ENCODE data around the gene FRMPD4.

The FRMPD4 gene

GRCh38 chrX:12210196-12210815 is 72.0 kb downstream of the FRMPD4 start:
- no peaks in the 10 kb centered on the region for H3K36me3 ChIP-seq (ENCODE audit: control insufficient read depth in 1 of 2, insufficient read depth in 2 of 2, low read length in 2 of 2)
- no peak overlapping the region for H3K27ac ChIP-seq (ENCODE audit: low read depth, low read length)
- no peaks in the 10 kb centered on the region for H3K9me3 ChIP-seq (ENCODE audit: control insufficient read depth in 1 of 2, low read length in 2 of 2)
- no peak overlapping the region for H3K9ac ChIP-seq (ENCODE audit: low read depth in 1 of 2, low read length in 2 of 2)
- H3K4me1 ChIP-seq (ENCODE audit: control insufficient read depth in 1 of 2, insufficient read depth in 2 of 2, low read length in 2 of 2) = no peaks in the 10 kb centered on the region
- no peaks in the 10 kb centered on the region for H3K27me3 ChIP-seq (ENCODE audit: control insufficient read depth in 1 of 2, insufficient read depth in 2 of 2, low read length in 2 of 2)
- no peak overlapping the region for H3K4me3 ChIP-seq (ENCODE audit: low read depth in 1 of 2, low read length in 2 of 2)

- Histone ChIP-seq H3K4me3 (ENCODE audit: low read depth in 1 of 2, low read length in 2 of 2) (no peak overlapping the region), H3K9me3 (ENCODE audit: control insufficient read depth in 1 of 2, low read length in 2 of 2) (no peaks in the 10 kb centered on the region), H3K27me3 (ENCODE audit: control insufficient read depth in 1 of 2, insufficient read depth in 2 of 2, low read length in 2 of 2) (no peaks in the 10 kb centered on the region), H3K36me3 (ENCODE audit: control insufficient read depth in 1 of 2, insufficient read depth in 2 of 2, low read length in 2 of 2) (no peaks in the 10 kb centered on the region), H3K27ac (ENCODE audit: low read depth, low read length) (no peak overlapping the region), H3K9ac (ENCODE audit: low read depth in 1 of 2, low read length in 2 of 2) (no peak overlapping the region), H3K4me1 (ENCODE audit: control insufficient read depth in 1 of 2, insufficient read depth in 2 of 2, low read length in 2 of 2) (no peaks in the 10 kb centered on the region)
Measured at GRCh38 chrX:12210971-12211370, 72.7 kb downstream of the FRMPD4 start.

- Histone ChIP-seq H3K9me3 (ENCODE audit: control insufficient read depth in 1 of 2, low read length in 2 of 2) (no peaks in the 10 kb centered on the region), H3K27me3 (ENCODE audit: control insufficient read depth in 1 of 2, insufficient read depth in 2 of 2, low read length in 2 of 2) (no peaks in the 10 kb centered on the region), H3K9ac (ENCODE audit: low read depth in 1 of 2, low read length in 2 of 2) (no peak overlapping the region), H3K4me3 (ENCODE audit: low read depth in 1 of 2, low read length in 2 of 2) (no peak overlapping the region), H3K4me1 (ENCODE audit: control insufficient read depth in 1 of 2, insufficient read depth in 2 of 2, low read length in 2 of 2) (no peaks in the 10 kb centered on the region), H3K27ac (ENCODE audit: low read depth, low read length) (no peak overlapping the region), H3K36me3 (ENCODE audit: control insufficient read depth in 1 of 2, insufficient read depth in 2 of 2, low read length in 2 of 2) (no peaks in the 10 kb centered on the region)
Measured at GRCh38 chrX:12223650-12224049, 85.4 kb downstream of the FRMPD4 start.

GRCh38 chrX:12225107-12225506 is 86.8 kb downstream of the FRMPD4 start:
- Histone ChIP-seq H3K27me3 (ENCODE audit: control insufficient read depth in 1 of 2, insufficient read depth in 2 of 2, low read length in 2 of 2) (no peaks in the 10 kb centered on the region), H3K4me1 (ENCODE audit: control insufficient read depth in 1 of 2, insufficient read depth in 2 of 2, low read length in 2 of 2) (no peaks in the 10 kb centered on the region), H3K27ac (ENCODE audit: low read depth, low read length) (no peak overlapping the region), H3K4me3 (ENCODE audit: low read depth in 1 of 2, low read length in 2 of 2) (no peak overlapping the region), H3K9me3 (ENCODE audit: control insufficient read depth in 1 of 2, low read length in 2 of 2) (no peaks in the 10 kb centered on the region), H3K36me3 (ENCODE audit: control insufficient read depth in 1 of 2, insufficient read depth in 2 of 2, low read length in 2 of 2) (no peaks in the 10 kb centered on the region), H3K9ac (ENCODE audit: low read depth in 1 of 2, low read length in 2 of 2) (no peak overlapping the region)

GRCh38 chrX:12227412-12228041 is 89.3 kb downstream of the FRMPD4 start:
- Histone ChIP-seq H3K27ac (ENCODE audit: low read depth, low read length) (no peak overlapping the region), H3K4me3 (ENCODE audit: low read depth in 1 of 2, low read length in 2 of 2) (no peak overlapping the region), H3K9me3 (ENCODE audit: control insufficient read depth in 1 of 2, low read length in 2 of 2) (no peaks in the 10 kb centered on the region), H3K27me3 (ENCODE audit: control insufficient read depth in 1 of 2, insufficient read depth in 2 of 2, low read length in 2 of 2) (no peaks in the 10 kb centered on the region), H3K9ac (ENCODE audit: low read depth in 1 of 2, low read length in 2 of 2) (no peak overlapping the region), H3K36me3 (ENCODE audit: control insufficient read depth in 1 of 2, insufficient read depth in 2 of 2, low read length in 2 of 2) (no peaks in the 10 kb centered on the region), H3K4me1 (ENCODE audit: control insufficient read depth in 1 of 2, insufficient read depth in 2 of 2, low read length in 2 of 2) (no peaks in the 10 kb centered on the region)

GRCh38 chrX:12228862-12229261 is 90.6 kb downstream of the FRMPD4 start:
- Histone ChIP-seq H3K9me3 (ENCODE audit: control insufficient read depth in 1 of 2, low read length in 2 of 2) (no peaks in the 10 kb centered on the region), H3K4me1 (ENCODE audit: control insufficient read depth in 1 of 2, insufficient read depth in 2 of 2, low read length in 2 of 2) (no peaks in the 10 kb centered on the region), H3K27me3 (ENCODE audit: control insufficient read depth in 1 of 2, insufficient read depth in 2 of 2, low read length in 2 of 2) (no peaks in the 10 kb centered on the region), H3K27ac (ENCODE audit: low read depth, low read length) (no peak overlapping the region), H3K9ac (ENCODE audit: low read depth in 1 of 2, low read length in 2 of 2) (no peak overlapping the region), H3K36me3 (ENCODE audit: control insufficient read depth in 1 of 2, insufficient read depth in 2 of 2, low read length in 2 of 2) (no peaks in the 10 kb centered on the region), H3K4me3 (ENCODE audit: low read depth in 1 of 2, low read length in 2 of 2) (no peak overlapping the region)

- H3K36me3 ChIP-seq (ENCODE audit: control insufficient read depth in 1 of 2, insufficient read depth in 2 of 2, low read length in 2 of 2) = no peaks in the 10 kb centered on the region
- no peaks in the 10 kb centered on the region for H3K9me3 ChIP-seq (ENCODE audit: control insufficient read depth in 1 of 2, low read length in 2 of 2)
- no peaks in the 10 kb centered on the region for H3K4me1 ChIP-seq (ENCODE audit: control insufficient read depth in 1 of 2, insufficient read depth in 2 of 2, low read length in 2 of 2)
- no peak overlapping the region for H3K27ac ChIP-seq (ENCODE audit: low read depth, low read length)
- no peaks in the 10 kb centered on the region for H3K27me3 ChIP-seq (ENCODE audit: control insufficient read depth in 1 of 2, insufficient read depth in 2 of 2, low read length in 2 of 2)
- no peak overlapping the region for H3K4me3 ChIP-seq (ENCODE audit: low read depth in 1 of 2, low read length in 2 of 2)
- H3K9ac ChIP-seq (ENCODE audit: low read depth in 1 of 2, low read length in 2 of 2) = no peak overlapping the region
Measured at GRCh38 chrX:12229986-12230385, 91.7 kb downstream of the FRMPD4 start.

- no peak overlapping the region for H3K27ac ChIP-seq (ENCODE audit: low read depth, low read length)
Measured at GRCh38 chrX:12234534-12235329, 96.5 kb downstream of the FRMPD4 start.

GRCh38 chrX:12236156-12236555 is 97.9 kb downstream of the FRMPD4 start:
- Histone ChIP-seq H3K4me3 (ENCODE audit: low read depth in 1 of 2, low read length in 2 of 2) (no peak overlapping the region), H3K36me3 (ENCODE audit: control insufficient read depth in 1 of 2, insufficient read depth in 2 of 2, low read length in 2 of 2) (no peaks in the 10 kb centered on the region), H3K9ac (ENCODE audit: low read depth in 1 of 2, low read length in 2 of 2) (no peak overlapping the region), H3K27ac (ENCODE audit: low read depth, low read length) (no peak overlapping the region), H3K9me3 (ENCODE audit: control insufficient read depth in 1 of 2, low read length in 2 of 2) (no peaks in the 10 kb centered on the region), H3K4me1 (ENCODE audit: control insufficient read depth in 1 of 2, insufficient read depth in 2 of 2, low read length in 2 of 2) (no peaks in the 10 kb centered on the region), H3K27me3 (ENCODE audit: control insufficient read depth in 1 of 2, insufficient read depth in 2 of 2, low read length in 2 of 2) (no peaks in the 10 kb centered on the region)

More at GRCh38 chrX:12234534-12235329, 96.5 kb downstream of the FRMPD4 start:
- H3K4me1 ChIP-seq (ENCODE audit: control insufficient read depth in 1 of 2, insufficient read depth in 2 of 2, low read length in 2 of 2) = no peaks in the 10 kb centered on the region
- no peaks in the 10 kb centered on the region for H3K27me3 ChIP-seq (ENCODE audit: control insufficient read depth in 1 of 2, insufficient read depth in 2 of 2, low read length in 2 of 2)
- H3K9me3 ChIP-seq (ENCODE audit: control insufficient read depth in 1 of 2, low read length in 2 of 2) = no peaks in the 10 kb centered on the region
- no peak overlapping the region for H3K4me3 ChIP-seq (ENCODE audit: low read depth in 1 of 2, low read length in 2 of 2)
- no peaks in the 10 kb centered on the region for H3K36me3 ChIP-seq (ENCODE audit: control insufficient read depth in 1 of 2, insufficient read depth in 2 of 2, low read length in 2 of 2)
- no peak overlapping the region for H3K9ac ChIP-seq (ENCODE audit: low read depth in 1 of 2, low read length in 2 of 2)

GRCh38 chrX:12237131-12237530 is 98.9 kb downstream of the FRMPD4 start:
- Histone ChIP-seq H3K4me3 (ENCODE audit: low read depth in 1 of 2, low read length in 2 of 2) (no peak overlapping the region), H3K9me3 (ENCODE audit: control insufficient read depth in 1 of 2, low read length in 2 of 2) (no peaks in the 10 kb centered on the region), H3K27me3 (ENCODE audit: control insufficient read depth in 1 of 2, insufficient read depth in 2 of 2, low read length in 2 of 2) (no peaks in the 10 kb centered on the region), H3K9ac (ENCODE audit: low read depth in 1 of 2, low read length in 2 of 2) (no peak overlapping the region), H3K4me1 (ENCODE audit: control insufficient read depth in 1 of 2, insufficient read depth in 2 of 2, low read length in 2 of 2) (no peaks in the 10 kb centered on the region), H3K27ac (ENCODE audit: low read depth, low read length) (no peak overlapping the region), H3K36me3 (ENCODE audit: control insufficient read depth in 1 of 2, insufficient read depth in 2 of 2, low read length in 2 of 2) (no peaks in the 10 kb centered on the region)
